Hippocampal formation (tissue), 2 donors: Measurements from ENCODE around the gene ZMPSTE24.

Source experiments
- DNase-seq, 2 donors: peaks; one replicate each; lab custom pipeline; 2025; lab: John Stamatoyannopoulos, UW

The ZMPSTE24 gene

GRCh38 chr1:40303790-40304189, 45.8 kb downstream of the ZMPSTE24 start:
- DNase-seq: no peak

DNA sequence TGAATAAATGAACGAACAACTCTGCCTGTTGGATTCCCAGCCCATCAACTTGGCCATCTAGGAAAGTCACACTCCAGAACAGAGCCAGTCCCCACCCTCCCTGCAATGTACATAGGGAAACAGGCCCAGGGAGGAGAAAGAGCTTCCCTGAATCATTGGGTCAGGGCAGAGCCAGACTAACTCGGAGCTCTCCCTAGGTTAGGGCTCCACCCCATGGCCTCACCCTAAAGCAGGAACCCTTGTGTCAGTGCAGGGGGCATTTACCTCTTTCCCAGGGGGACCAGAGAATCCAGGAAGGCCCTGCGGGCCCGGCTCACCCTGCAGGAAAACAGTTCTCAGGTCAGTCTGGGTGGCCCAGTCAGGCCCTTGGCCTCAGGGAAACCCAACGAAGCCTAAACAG, 47.4 kb downstream of the ZMPSTE24 start:
- no peak for DNase-seq

GRCh38 chr1:40305871-40306270, 47.8 kb downstream of the ZMPSTE24 start:
- no peak for DNase-seq

DNA sequence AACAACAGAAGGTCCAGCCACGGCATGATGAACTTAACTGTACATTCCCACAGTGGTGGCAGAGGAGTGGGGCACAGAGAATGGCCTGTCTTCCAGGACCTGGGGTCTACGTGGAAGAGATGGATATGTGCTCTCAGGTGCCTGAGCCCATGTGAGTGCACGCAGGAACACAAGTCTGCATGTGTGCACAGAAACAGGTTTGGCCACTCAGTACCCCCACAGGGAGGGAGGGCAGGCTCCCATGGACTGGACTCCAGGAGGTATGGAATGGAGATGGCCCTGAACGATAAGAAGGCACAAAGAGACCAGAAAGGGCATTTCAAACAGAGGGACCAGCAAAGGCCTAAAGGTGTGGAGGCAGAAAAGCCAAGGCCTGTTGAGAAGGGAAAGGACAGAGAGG, 48.3 kb downstream of the ZMPSTE24 start:
- no peak for DNase-seq

DNA sequence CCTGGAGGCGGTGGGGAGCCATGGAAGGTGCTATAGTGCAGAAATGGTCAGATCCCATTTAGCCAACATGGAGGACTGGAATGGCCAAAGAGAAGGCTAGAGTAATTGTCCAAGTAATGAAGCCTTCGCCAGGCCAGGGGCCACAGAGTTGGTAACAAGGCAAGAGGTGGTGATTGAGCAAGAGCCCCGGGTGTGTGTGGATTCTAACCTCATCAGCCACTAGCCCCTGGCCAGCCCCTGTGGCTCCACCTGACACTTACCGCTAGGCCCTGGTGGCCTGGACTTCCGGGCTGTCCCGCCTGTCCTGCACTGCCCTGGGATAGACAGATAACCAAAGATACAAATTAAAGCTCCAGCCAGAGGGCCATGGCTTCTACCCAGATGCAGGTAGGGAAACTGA, 49.1 kb downstream of the ZMPSTE24 start:
- DNase-seq: no peak

DNA sequence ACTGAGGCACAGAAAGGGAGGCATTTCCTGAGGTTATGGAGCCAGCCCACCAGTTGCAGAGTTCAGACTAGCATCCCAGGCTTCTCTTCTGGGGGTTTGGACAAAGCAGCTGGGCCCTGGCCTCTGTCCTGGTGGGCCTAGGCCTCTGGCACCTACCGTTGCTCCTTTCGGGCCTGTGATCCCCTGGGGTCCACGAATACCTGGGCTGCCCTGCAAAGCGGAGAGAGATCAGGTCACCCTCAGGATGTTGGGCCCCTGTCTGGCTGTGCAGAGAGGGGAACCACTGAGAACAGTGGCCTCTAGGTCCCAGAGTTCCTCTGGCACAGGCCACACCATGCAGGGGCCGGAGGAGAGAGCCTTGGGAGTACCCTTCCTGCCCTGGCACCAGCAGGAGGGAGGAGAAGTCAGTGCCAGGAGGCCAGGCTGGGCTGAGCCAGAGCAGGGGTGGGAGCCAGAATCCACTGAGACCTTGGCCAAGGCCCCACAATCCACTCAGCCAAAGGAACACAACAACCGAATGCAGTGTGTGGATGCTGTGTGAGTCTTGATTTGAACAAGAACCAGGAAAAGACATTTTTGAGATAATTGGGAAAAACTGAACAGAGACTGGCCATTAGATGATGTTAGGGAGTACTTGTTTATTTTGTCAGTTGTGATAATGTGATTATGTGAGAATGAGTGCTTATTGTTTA, 50.1 kb downstream of the ZMPSTE24 start:
- DNase-seq: peak; percentile 39 to 73

- peak; percentile 15 to 30 for DNase-seq
Measured at GRCh38 chr1:40309374-40310128, 51.5 kb downstream of the ZMPSTE24 start.

DNA sequence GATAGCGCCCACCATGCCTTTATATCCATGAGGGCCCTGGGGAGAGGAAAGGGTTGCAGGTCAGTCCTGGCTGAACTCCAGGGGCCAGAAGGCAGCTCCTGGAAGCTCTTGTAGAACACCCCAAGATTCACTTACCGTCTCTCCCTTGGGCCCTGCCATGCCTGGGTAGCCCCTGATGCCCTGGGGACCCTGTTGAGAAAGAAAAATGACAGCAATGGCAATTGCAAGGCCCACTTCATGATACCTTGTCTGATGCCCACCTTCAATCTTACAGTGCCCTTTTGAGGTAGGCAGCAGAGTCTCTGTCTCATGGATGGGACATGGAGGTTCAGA, 52.1 kb downstream of the ZMPSTE24 start:
- no peak for DNase-seq

DNA sequence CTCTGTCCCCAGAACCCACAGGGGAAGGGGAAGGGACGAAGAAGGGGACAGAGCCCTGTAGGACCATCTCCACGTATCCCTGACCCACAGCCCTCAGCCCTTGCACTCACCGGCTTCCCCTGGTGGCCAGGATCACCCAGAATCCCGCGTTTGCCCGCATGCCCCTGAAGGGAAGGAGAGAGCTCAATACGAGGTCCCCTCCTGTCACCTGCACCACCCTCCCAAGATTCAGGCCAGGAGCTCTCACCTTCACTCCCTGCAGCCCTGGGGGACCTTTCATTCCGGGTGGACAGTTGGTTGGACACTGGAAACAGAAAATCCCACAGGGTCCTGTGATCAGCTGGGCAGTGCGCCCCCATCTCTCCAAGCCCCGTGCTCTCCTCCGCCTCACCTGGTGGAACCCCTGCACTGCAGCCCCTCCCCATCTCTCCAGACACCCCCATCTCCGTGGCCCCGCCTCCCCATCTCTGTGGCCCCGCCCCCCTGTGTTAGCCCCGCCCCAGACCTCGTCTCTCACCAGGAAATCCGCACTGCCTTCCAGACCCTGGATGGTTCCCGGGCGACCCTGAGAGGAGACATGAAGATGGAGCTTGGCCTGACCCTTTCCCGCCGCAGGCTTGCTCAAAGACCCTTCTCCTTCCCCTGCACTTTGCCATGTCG, 53.1 kb downstream of the ZMPSTE24 start:
- no peak for DNase-seq

DNA sequence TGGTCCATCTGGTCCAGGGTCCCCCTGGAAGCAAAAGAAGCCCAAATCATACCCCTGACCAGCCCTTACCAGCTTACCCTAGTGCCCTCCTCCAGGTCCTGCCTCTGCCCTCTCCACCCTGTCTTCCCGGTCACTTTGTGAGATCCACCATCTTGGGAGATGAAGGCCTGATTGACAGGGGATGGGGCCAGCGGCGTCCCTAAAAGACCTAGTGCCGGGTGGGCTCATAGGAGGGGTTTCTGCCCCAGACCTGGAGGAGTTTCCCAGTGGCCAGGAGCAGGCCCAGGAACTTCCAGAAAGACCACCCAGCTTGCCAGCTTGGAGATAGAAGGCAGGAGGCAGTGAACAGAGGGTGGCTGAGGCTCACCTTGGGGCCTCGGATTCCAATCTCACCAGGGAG, 53.7 kb downstream of the ZMPSTE24 start:
- DNase-seq: no peak

DNA sequence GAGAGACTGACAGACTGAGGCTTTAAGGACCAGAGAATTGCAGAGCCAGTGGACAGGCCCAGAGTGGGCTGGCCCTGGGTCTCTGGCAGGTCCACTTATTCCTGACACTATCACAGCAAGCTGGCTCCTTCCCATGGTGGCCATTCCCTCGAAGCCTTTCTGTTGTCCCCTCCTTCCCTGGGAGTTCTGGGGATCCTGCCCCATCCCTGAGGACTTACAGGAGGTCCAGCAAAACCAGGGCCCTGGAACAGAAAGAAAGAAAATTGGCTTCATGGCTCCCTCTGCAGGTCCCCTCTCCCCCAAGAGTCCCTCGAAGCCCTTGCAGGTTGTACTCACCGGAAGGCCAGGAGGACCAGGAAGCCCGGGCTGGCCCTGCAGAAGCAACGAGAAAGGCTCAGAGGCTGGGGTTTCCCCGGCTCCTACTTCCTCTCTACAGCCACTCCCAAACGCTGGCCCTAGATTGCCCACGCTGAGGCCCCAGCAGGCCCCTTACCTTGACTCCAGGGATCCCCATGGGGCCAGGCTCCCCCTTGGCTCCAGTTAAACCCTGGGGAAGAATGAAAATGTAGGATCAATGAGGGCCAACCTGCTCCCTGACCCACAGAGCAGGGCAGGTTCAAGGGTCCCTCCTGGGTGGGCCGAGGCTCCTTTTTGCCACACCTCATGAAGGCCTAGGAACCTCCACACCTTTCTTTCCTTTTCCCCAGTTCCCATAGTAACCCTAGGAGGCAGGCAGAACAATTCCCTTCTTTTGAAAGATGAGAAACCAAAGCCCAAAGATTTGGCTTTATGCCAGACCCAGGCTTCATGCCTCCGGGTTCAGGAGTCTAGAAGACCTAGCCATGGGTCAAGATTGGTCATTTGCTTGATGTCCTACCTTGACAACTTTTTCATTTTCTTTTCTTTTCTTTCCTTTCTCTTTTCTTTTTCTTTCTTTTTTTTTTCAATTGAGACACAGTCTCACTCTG, 54.5 kb downstream of the ZMPSTE24 start:
- DNase-seq: peak in 1 of 2 donors; percentile 28

GRCh38 chr1:40313329-40313957, 55.4 kb downstream of the ZMPSTE24 start:
- no peak for DNase-seq

GRCh38 chr1:40313958-40314720, 56.1 kb downstream of the ZMPSTE24 start:
- no peak for DNase-seq

- DNase-seq: no peak
Measured at GRCh38 chr1:40314721-40315238, 56.7 kb downstream of the ZMPSTE24 start.

GRCh38 chr1:40315239-40315794, 57.3 kb downstream of the ZMPSTE24 start:
- DNase-seq: peak; percentile 84 to 90

GRCh38 chr1:40315795-40316594, 58.0 kb downstream of the ZMPSTE24 start:
- DNase-seq: peak in 1 of 2 donors; percentile 72

GRCh38 chr1:40316595-40317393, 58.8 kb downstream of the ZMPSTE24 start, which contains the start of gene COL9A2:
TSS of gene COL9A2 (minus strand) at chr1:40317286. CDS start at chr1:40317197, 89 bp downstream.
- peak; percentile 81 to 82 for DNase-seq

DNA sequence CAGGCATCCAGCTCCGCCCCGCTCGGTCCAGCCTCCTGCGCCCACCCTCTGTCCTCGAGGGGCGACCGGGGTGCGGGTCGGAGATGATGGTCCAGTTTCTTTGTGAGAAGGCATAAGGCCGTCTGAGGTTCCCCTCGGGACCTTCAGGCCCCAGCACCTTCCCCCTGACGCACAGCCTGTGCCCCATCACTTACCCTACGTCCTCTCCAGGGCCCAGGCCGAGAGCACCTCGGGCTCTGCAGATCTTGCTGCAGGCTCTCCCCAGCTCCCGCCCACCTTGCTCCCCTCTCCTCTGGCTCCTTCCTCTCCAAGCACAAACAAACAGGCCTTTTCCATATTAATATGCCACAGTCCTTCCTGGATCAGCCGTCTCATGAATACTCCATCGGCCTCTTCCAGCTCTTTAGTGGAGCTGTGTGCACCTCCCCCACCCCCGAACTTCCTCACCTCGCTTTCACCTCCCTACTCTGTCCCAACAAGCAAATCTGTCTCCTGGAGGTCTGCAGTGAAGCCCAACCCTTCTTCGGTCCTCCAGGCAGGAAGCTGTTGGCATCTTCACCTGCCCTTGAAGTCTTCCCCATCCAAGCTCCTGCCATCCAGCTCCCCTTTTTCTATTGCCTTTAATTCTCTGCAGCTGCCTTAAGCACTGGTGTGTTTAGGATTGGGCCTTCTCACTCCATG, 59.5 kb downstream of the ZMPSTE24 start:
- DNase-seq: peak in 1 of 2 donors; percentile 21
